Esophagus squamous epithelium (tissue), 5 donors: Measurements from ENCODE around the gene SELENOO. TPM values are rescaled to one million over a fixed set of nuclear protein-coding genes. Genes with fewer than 3 reads are reported as not detected.

Experiments used
- DNase-seq: peaks from one replicate; lab custom pipeline; 2025; lab: John Stamatoyannopoulos, UW
- H3K27ac ChIP-seq, 4 donors: fragments of 200-600 bp; sonication (generic); one replicate each; pipeline ENCODE4 v1.5.1; 2016 to 2019; ENCODE audit warnings: mild to moderate bottlenecking in 1 of 4
- H3K27me3 ChIP-seq, 4 donors: fragments of 200-600 bp; sonication (generic); 1 replicate in 3 of 4; 2 replicates in 1 of 4; pipeline versions ENCODE4 v1.5.1 to v1.6.0; 2017 to 2021; ENCODE audit warnings: antibody characterized with exemption in 1 of 4
- H3K36me3 ChIP-seq, 3 donors: fragments of 200-600 bp; sonication (generic); one replicate each; pipeline ENCODE4 v1.5.1; 2016 to 2019
- H3K4me1 ChIP-seq, 3 donors: fragments of 200-600 bp; sonication (generic); one replicate each; pipeline ENCODE4 v1.5.1; 2017 to 2019
- H3K4me3 ChIP-seq, 4 donors: fragments of 200-600 bp; sonication (generic); 1 replicate in 3 of 4; 2 replicates in 1 of 4; pipeline ENCODE4 v1.5.1; 2016 to 2019; ENCODE audit warnings: mild to moderate bottlenecking in 2 of 4, moderate library complexity in 1 of 4
- H3K9me3 ChIP-seq, 3 donors: fragments of 200-600 bp; sonication (generic); one replicate each; pipeline ENCODE4 v1.5.1; 2016 to 2019
- CTCF ChIP-seq, 6 experiments: fragments of 450-650 bp in 4 of 6; fragments of 200-600 bp in 2 of 6; sonication (generic) in 2 of 6; IDR thresholded peaks; one replicate each; pipeline ENCODE4 v1.5.1; 2016 to 2019; ENCODE audit warnings: antibody characterized with exemption in 6 of 6, mild to moderate bottlenecking in 4 of 6, moderate library complexity in 4 of 6
- POLR2A ChIP-seq, 4 donors: fragments of 450-650 bp; IDR thresholded peaks; one replicate each; pipeline ENCODE4 v1.6.1; 2017; ENCODE audit warnings: antibody characterized with exemption in 4 of 4, mild to moderate bottlenecking in 4 of 4, moderate library complexity in 3 of 4
- WGBS, 2 donors: methylation state at CpG; one replicate each; pipeline ENCODE4 v1.1.5; 2018; 5-methylcytosine and 5-hydroxymethylcytosine counted together
- intact Hi-C: fragments of 100-400 bp; cut with DNase I; formaldehyde crosslinking; loops from one replicate; pipeline ENCODE4 v1.15.0; 2022
- total RNA-seq, 4 donors: library from RNA; depleted of rRNA; stranded (reverse); fragments of >200 nt; gene quantifications; one replicate each; pipeline ENCODE4 v1.1.0, GENCODE V29; 2016
- donor health status: DM: yes; HTN: yes; CAD: no.

SELENOO gene
- total RNA-seq, 4 donors from 2014 or later, result 23.9 to 36.3 (median 27.0) TPM

GRCh38 chr22:50180727-50181521, 19.9 kb upstream of the SELENOO start:
- intact Hi-C loops, result no loop called here
- no peaks in the 10 kb centered on the region for H3K9me3 ChIP-seq
- WGBS, 2 donors, result 88 to 91% methylated on average over 12 of the region's 27 CpGs
- peaks cover 22 to 36% (median 26%) of the 10 kb centered on the region in 3 donors for H3K4me1 ChIP-seq
- TF ChIP-seq POLR2A (IDR thresholded peaks at IDR 0.05) (no peak), CTCF (IDR thresholded peaks at IDR 0.05) (no peak)
- no peaks in the 10 kb centered on the region for H3K36me3 ChIP-seq
- no peak for DNase-seq
- H3K27me3 ChIP-seq, result peaks cover 0 to 35% (median 0%) of the 10 kb centered on the region in 4 donors
- H3K27ac ChIP-seq, result no peak overlapping the region
- no peak overlapping the region for H3K4me3 ChIP-seq

GRCh38 chr22:50182176-50183081, 18.4 kb upstream of the SELENOO start:
- Histone ChIP-seq H3K36me3 (no peaks in the 10 kb centered on the region), H3K4me1 (peaks cover 31 to 49% (median 38%) of the 10 kb centered on the region in 3 donors), H3K9me3 (no peaks in the 10 kb centered on the region), H3K27me3 (peaks cover 0 to 22% (median 0%) of the 10 kb centered on the region in 4 donors), H3K4me3 (no peak overlapping the region), H3K27ac (peak overlapping the region in 2 of 4 donors; percentile 25 to 48)
- no peak for DNase-seq
- TF ChIP-seq POLR2A (IDR thresholded peaks at IDR 0.05) (no peak), CTCF (IDR thresholded peaks at IDR 0.05) (no peak)
- WGBS, 2 donors, result 41 to 80% methylated on average over 1 to 7 of the region's 31 CpGs
- intact Hi-C loops, result no loop called here

GRCh38 chr22:50183141-50183971, 17.5 kb upstream of the SELENOO start:
- TF ChIP-seq POLR2A (IDR thresholded peaks at IDR 0.05) (no peak), CTCF (IDR thresholded peaks at IDR 0.05) (no peak)
- Histone ChIP-seq H3K4me1 (peaks cover 31 to 58% (median 40%) of the 10 kb centered on the region in 3 donors), H3K36me3 (peaks cover 0 to 4% (median 1%) of the 10 kb centered on the region in 3 donors), H3K27me3 (peaks cover 0 to 12% (median 0%) of the 10 kb centered on the region in 4 donors), H3K9me3 (no peaks in the 10 kb centered on the region), H3K27ac (peak overlapping the region; percentile 12 to 87 (median 54)), H3K4me3 (no peak overlapping the region)
- intact Hi-C loops, result no loop called here
- 40 to 61% methylated on average over 2 to 15 of the region's 19 CpGs for WGBS, 2 donors
- DNase-seq, result no peak

- intact Hi-C loops, result no loop called here
- Histone ChIP-seq H3K4me3 (peak overlapping the region in 3 of 4 donors; percentile 63 to 93 (median 85)), H3K27me3 (peaks cover 0 to 3% (median 0%) of the 10 kb centered on the region in 4 donors), H3K36me3 (peaks cover 0 to 9% (median 5%) of the 10 kb centered on the region in 3 donors), H3K4me1 (peaks cover 38 to 67% (median 47%) of the 10 kb centered on the region in 3 donors), H3K27ac (peak overlapping the region; percentile 12 to 87 (median 43)), H3K9me3 (no peaks in the 10 kb centered on the region)
- DNase-seq, result no peak
- 32 to 42% methylated on average over 2 to 8 of the region's 32 CpGs for WGBS, 2 donors
- no peak for TF ChIP-seq POLR2A (IDR thresholded peaks at IDR 0.05)
- TF ChIP-seq CTCF (IDR thresholded peaks at IDR 0.05), result no peak
Measured at GRCh38 chr22:50184004-50184901, 16.6 kb upstream of the SELENOO start.
